Islet of Langerhans (tissue), 1 donor: Measurements from ENCODE around the gene APOBEC2.

ENCODE experiments used
- FAIRE-seq: peaks from one replicate; lab custom pipeline; 2011; peaks lifted over from hg19 to GRCh38; lab: Jason Lieb, UNC

Gene APOBEC2

DNA sequence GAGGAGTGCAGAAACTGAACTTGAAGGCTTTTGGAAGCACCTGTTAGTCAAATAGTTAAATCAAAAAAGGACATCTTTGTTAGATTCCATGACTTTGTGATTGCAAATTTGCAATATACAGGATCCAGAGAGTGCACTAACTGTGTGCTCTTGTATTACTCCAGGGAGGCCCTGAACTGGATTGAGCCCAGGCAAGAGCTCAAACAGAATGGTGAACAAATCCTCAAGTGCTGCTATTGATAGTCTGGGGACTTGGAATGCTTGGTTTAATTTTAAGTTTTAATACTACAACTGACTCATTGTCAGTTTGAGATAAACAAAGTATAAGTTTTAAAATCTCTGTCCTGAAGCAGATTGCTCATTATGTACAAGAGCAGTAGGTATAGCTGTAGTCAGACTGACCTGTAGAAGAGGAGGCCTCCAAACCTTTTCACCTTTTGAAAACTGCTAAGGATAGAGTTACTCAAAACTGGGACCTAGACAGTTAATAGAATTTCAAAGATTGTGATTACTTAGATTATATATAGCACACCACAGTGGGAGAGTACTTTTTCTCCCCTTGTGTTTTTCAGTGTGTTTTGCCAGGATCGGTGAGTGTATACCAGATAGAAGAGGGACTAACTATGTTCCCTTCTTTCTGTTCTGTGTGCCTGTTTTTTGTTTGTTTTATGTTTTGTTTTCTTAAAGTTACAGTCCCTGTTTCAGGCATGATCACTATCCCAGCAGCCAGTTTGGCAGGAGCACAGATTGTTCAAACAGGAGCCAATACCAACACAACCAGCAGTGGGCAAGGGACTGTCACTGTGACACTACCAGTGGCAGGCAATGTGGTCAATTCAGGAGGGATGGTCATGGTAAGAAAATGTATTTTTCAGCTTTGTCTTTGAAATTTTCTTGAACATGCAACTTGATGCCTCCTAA is 38.1 kb downstream of the APOBEC2 start:
- FAIRE-seq = no peak

DNA sequence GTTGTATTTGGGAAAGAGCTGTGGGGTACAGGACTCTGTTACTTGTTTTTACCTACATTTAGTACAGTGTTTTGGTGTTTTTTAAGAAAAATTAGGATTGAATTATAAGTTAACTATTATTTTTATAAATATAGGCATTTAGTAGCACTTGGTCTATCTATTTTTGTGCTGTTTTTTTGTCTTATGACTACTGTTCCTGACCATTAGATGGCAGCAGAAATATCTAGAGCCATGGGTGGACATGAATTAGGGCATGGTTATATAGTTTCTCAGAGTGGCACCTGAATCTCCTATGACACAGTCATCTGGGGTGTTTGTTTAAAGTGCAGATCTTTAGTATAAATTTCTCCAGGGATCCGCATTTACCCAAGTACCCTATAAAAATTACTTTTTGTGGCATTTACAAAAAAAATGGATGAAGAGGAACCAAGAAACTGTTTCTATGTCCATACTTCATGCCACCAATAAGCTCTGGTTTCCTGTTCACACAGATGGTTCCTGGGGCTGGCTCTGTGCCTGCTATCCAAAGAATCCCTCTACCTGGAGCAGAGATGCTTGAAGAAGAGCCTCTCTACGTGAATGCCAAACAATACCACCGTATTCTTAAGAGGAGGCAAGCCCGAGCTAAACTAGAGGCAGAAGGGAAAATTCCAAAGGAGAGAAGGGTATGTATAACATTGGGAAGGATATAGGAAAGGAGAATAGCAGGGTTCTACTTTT is 39.6 kb downstream of the APOBEC2 start:
- no peak for FAIRE-seq

DNA sequence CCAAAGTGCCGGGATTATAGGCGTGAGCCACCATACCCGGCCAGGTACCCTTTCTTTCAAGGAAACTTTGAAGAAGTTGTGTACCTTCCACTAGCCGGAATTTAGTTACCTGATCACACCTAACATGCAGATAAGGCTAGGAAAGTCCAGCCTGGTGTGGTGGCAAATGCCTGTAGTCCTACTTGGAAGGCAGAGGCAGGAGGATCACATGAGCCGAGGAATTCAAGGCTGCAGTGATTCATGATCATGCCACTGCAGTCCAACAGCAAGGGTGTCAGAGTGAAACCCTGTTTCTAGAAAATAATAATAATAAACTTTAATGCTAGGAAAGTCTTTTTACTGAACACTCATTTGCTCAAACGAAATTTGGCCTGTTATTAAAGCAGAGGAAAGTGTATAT is 40.7 kb downstream of the APOBEC2 start:
- no peak for FAIRE-seq

DNA sequence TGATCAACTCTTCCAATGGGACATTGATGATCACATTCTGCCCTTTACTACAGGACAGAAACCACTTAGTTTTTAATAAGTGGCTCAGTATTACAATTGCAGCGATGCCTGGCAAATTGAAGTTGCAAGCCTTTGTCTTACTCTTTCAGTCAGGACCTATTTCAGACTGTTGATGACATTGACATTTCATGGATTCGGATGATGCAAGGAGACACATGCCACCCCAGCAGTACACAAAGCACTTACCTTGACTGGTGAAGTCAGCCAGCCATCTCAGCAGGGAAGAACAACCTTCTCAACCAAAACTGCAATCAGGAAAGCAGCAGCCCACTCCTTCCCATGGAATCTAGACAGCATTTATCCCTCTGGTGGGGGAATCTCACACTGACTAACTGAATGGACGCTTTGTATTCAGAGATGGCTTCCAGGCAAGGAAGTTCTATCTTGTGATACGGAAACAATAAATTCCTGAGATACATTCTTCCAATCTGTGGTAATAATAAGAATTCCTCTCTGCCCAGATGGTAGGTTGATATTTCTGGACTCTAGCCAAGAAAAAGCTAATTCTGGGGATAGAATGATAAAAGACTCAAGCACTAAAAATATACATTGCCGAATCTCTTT is 44.6 kb downstream of the APOBEC2 start:
- FAIRE-seq = no peak

DNA sequence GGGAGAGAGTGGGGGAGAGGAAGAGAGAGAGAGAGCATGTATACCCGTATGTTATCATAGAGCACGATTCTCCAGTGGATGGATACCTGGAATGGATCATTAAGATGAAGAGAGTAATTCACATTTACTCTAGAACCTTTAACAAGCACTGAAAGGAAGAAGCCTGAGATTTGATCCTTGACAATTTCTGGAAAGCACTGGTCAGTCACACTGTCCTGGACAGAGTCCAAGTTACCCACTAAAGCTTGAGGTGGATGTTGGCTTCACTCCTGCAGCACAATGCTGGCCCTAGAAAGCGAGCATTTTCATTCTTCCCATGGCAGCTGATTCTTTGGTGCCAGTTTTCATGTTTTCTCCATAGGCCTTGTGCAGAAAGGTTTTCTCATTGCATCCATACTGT is 45.4 kb downstream of the APOBEC2 start:
- FAIRE-seq = no peak

DNA sequence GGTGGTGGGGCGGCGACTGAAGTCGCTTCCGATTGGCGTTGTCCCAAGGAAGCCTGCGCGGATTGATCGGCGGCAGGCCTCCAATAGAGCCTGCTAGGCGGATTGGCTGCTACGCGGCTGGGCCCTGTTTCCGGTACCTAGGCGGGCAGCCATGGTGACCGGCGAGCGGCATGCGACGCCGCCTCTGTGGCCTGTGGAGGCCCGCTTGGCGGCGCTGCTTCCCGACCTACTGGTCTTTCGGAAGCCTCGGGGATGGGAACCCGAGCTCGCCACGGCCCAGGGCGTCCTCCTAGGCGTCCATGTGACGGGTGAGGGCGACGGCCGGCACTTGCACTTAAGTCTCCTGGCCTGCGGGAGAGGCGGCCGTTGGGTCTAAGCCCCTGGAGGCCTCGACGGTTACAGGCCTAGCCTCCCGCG is 47.9 kb downstream of the APOBEC2 start:
- FAIRE-seq = no peak

DNA sequence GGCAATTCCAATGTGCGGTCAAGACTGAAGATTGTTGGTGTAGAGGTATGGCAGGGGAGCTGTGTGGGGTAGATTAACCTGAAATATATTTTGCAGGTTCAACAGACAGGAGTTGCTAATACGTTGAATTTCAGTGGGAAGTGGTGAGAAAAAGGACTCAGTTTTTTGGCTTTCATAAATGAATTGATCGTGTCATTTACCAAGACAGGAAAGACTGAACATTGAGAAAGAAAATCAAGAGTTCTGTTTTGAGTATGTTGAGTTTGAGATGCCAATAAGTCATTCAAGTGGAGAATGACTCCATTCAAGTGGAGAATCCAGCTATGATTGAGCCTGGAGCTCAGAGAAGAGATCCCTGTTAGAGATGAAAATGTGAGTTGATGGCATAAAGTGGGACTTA is 50.8 kb downstream of the APOBEC2 start:
- FAIRE-seq = no peak

DNA sequence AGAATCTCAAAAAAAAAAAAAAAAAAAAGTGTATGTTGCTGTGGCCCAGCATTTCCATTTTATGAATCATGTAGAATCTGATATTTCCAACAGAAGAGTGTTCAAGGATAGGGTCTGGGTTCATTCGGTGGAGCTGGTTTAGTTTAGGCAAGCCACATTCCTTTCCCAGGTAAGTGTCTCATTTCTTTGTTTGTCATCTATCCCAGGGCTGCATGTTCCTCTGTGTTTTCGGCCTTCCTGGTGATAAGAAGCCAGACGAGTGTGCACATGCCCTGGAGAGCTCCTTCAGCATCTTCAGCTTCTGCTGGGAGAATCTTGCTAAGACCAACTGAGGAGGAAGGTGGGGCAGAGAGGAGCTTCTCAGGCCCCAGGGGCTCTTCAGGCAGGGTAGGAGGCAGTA is 58.0 kb downstream of the APOBEC2 start:
- FAIRE-seq = no peak
